Stimulated activated CD4-positive, alpha-beta T cell treated with anti-CD3 and anti-CD28 coated beads, Interleukin-2, amount 100 ng/mL, for 24 hours (primary cell): Measurements from ENCODE around the gene ARHGEF10L.

ENCODE experiments used
- DNase-seq, 2 donors: peaks; one replicate each; pipeline ENCODE4 v3.0.0-alpha.2; 2020

Gene ARHGEF10L

DNA sequence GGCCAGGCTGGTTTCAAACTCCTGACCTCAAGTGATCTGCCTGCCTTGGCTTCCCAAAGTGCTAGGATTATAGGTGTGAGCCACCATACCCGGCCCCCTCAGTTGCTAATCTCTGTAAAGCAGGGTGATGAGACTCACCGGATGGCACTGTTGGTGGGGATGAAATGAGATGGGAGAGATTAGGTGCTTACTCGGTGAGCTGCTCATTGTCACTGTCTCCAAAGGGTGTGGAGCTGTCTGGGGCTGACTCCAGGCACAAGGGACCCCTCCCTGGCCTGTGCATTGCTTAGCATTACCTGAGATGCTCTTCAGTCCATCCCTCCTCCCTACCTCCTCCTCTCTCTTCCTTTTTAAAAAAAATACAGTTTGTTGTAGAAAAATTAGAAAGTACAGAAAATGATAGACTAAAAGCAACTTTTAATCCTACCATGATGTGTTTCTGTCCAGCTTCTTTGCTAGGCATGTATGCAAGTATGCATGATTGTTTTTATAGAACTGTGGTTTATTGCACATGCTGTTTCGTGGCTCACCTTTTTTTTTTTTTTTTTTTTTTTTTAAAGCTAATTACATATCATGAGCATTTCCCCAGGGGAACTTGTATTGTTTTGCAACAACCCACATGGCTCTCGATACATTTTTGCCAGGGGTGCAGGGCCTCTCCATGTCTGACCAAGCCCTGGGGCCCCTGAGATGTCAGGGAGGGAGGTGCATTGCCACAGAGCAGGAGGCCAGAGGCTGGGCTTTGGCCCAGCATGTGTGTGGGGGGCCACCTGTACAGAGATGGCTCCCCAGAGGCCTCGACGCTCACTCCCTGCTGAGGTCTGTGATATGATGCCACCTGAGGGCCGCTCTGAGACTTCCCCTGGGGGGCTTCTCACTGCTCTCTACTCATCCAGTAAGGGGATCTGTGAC is 55.4 kb downstream of the ARHGEF10L start:
- no peak for DNase-seq

DNA sequence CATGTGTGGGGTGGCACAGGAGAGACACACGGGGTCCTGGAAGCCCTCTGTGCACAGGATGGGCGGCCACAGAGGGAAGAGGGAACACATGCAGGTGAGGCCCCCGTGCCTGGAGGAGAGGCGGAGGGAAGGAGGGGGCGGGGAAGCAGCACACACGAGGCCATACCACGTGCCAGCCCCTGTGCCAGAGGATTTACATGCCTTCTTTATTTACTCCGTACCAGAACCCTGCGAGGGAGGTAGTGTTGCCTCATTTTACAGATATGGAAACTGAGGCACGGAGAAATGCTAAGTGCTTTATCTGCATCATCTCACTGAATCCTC is 56.1 kb downstream of the ARHGEF10L start:
- DNase-seq = no peak

DNA sequence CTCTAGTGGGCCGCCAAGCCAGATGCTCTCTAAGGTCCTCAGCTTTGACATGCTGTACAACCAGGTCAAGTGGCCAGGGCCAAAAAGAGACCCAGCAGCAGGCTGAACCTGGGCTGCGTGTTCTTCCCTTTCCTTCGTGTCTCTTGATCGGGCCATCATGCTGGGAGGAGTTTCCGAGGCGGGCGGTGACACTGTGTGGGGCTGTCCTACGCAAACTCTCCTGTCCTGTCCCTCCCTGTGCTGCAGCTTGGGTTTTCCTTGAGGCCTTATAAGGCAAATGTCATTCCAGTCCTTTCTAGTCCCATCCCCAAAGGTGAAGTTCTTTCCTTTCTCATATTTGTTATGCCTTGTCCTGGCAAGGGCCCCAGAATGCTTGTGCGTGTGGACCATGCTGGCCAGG is 56.7 kb downstream of the ARHGEF10L start:
- no peak for DNase-seq

DNA sequence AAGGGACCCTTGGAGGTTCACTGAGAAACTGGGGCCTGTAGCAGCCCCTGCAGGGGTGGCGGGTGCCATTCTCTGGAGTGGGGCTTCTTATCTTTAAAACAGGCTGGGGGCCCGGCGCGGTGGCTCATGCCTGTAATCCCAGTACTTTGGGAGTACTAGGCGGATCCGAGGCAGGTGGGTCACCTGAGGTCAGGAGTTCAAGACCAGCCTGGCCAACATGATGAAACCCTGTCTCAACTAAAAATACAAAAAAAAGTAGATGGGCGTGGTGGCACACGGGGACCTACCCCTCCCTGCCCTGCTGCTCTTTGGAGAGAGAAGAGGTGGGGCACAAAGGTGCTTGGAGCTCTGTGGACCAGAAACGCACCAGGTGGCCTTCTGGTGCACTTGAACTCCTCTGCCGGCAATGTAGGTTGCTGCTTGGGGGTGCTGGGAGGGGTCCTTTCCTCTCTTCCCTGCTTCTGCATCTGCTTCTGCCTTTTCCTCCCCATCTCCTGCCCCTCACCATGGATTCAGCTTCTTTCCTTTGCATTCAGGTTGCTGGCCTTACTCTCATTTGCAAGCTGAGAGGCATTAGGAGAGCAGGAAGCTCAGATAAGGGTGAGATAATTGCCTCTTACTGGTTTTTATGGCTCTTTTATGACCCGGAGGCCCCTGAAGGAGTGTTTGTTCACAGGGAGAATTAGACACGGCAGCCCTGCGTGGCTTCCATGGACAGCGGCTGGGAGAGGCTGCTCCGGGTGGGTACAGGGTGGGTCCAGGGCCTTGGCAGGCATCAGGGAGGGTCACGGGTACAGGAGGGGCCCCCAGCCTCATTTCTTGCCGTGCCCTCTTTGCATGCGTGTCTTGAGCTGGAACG is 57.4 kb downstream of the ARHGEF10L start:
- no peak for DNase-seq

DNA sequence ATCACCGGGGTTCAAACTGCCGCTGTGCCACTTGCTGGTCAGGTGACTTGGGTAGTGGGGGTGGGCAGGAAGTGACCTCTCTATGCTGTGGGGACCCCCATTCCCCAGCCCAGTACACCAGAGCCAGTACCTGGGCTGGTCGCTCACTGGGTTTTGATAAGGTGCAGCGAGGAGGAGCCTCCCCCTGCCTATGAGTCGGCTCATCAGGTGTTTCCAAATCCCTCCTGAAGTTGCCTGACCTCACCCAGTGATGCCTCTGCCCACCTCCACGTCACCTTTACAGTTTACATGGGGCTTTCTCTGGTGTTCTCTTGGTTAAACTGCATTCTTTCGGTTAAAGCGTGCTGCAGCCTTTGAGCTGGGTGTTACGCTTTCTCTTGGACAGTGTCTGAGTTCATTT is 58.2 kb downstream of the ARHGEF10L start:
- no peak for DNase-seq

DNA sequence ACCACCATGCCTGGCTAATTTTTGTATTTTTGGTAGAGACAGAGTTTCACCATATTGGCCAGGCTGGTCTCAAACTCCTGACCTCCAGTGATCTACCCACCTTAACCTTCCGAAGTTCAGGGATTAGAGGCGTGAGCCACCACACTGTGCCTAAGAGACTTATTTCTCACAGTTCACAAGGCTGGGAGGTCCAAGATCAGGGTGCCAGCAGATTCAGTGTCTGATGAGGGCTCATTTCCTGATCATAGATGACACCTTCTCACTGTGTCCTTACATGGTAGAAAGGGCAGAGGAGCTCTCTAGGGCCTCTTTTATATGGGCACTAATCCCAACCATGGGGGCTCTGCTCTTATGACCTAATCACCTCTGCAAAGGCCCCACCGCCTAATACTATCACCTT is 58.8 kb downstream of the ARHGEF10L start:
- no peak for DNase-seq

DNA sequence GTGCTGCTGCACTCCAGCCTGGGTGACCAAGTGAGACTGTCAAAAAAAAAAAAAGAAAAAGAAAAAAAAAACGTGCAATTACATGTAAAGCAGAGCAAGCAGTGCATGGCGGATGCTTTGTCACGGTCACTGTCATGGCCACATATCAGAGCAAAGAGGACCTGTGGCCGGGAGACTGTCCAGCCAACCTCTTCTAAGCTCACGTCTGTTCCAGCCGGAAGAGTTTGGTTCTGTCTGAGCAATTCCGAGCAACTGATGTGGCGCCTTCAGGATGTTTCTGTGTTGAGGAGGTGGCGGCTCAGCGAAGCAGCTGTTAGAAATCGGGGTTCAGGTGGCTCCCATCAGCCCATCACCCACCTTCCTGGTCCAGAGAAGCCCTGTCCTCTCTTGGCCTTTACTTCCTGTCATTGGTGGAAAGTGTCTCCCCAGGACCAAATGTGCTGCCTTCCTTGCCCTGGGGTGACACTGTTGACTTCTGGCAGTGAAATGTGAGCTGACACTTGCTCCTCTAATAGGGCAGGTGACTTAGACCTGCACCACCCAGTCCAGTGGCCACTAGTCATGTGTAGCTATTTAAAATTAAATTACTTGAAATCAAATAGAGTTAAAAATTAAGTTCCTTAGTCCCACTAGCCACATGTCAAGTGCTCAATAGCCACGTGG is 59.9 kb downstream of the ARHGEF10L start:
- no peak for DNase-seq

DNA sequence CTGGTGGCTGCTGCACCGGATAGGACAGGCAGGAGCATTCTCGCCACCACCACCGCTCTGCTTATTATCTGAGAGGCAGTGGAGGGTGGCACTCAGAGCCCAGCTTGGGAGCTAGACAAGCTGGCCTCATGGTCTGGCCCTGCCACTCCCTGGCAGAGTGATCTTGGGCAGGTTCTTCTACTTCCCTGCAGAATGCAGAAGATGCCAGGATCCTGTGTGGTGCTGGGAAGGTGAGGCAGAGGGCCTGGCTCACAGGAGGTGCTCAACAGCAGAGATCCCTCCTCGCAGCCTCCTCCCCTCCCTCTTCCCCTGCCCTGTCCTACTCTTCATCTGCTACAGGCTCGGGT is 60.4 kb downstream of the ARHGEF10L start:
- DNase-seq = no peak

DNA sequence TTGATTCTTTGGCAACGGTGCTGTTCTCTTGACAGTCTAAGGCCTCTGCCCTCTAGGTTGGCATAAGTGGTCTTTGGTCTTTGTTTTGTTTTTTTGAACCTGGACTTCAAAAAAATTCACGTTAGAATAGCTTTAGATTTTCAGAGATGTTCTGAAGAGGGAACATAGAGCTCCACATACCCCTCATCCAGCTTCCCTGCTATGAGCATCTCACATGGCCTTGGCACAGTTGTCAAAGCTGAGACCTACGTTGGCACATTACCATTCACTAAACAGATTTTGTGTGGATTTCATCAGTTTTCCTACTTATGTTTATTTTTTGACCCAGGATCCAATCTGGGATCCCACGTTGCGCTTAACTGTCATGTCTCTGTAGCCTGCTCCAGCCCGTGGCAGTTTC is 60.8 kb downstream of the ARHGEF10L start:
- DNase-seq = no peak

DNA sequence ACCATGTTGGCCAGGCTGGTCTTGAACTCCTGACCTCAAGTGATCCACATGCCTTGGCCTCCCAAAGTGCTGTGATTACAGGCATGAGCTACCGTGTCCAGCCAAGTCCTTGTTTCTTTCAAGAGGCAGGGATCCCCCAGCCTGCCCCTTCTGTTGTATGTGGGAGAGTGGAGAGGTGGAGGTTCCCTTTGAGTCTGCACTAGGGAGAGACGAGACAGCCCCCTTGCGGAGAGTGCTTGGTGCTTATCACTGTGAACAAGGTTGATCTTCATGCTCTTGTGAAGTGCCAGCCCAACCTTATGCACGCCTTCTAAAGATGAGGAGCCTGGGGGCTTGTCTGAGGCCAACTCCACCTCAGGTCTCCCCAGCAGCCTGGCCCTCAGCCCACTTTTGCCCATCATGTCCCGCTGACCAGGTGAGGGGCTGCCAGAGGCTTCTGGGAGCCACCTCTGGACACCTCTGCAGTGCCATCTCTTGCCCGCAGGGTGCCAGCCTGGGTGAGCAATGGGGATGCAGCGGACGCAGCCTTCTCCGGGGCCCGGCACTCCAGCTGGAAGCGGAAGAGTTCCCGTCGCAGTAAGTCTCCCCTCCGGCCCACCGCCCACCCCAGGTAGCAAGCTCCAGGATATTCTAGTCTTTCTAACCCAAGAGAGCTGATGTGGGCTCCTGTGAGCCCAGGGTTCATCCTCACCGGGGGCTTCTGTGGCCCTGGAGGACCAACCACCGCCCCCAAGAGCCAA is 62.3 kb downstream of the ARHGEF10L start:
- DNase-seq = no peak

DNA sequence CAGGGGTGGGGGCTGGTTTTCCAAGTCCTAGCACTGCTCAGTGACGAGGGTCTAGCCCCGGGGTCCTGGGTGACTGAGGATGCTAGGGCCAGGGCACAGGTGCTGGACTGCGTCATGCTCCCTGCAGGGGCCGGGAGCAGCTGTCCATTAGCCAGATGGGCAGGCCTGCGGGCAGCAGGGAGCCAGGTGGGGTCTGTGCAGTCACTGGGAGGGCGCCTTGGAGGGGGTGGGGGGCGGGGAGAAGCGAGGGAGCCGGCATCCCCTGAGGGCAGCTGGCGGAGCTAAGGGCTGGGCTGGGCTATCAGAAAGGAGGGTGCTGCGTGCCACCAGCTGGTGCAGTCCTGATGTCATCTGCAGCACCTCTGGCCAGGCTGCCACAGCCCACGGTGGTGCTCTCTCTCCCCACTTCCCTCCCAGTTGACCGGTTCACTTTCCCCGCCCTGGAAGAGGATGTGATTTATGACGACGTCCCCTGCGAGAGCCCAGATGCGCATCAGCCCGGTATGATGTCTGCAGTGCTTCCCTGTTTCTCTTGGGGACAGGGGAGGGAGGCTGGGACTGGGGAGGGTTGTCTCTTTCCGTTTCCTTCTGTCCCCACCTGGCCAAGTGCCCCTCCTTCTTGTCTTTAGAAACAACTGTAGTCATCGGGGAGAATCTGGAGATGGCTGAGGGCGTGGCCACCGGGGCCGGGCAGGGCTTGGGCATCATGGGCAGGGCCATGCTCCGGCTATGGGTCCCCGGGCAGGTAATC is 63.8 kb downstream of the ARHGEF10L start:
- no peak for DNase-seq

DNA sequence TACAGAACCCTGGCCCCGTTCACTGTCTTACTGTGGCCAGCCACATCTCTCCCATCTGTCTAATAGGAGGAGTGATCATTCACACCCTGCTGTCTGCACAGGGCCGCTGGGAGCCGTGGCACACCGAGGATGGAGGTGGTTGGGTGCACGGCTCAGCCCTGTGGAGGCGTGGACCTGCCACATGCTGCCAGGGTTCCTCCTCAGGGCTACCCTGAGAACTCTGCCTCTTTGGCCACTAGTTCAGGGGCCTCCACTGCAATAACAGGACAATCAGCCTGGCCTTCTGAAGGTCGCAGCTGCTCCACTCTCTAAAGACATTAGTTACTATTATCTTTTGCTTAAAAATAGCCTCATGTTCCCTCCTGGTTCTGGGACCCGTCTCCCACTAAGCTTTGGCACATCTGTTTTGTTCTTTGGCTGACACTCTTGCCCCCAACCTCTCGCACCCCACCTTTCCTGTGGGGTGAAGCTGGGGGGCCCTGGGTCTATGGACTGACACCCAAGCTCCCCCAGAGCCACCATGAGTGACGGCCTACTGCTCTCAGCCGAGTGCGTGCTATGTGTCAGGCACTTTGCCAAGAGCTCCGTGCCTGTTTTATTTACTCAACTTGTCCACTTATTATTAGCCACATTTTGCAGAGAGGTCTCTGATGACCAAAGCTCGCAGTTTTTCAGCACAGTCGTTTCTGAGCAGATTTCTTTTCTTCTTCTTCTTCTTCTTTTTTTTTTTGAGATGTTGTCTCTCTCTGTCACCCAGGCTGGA is 66.3 kb downstream of the ARHGEF10L start:
- no peak for DNase-seq

DNA sequence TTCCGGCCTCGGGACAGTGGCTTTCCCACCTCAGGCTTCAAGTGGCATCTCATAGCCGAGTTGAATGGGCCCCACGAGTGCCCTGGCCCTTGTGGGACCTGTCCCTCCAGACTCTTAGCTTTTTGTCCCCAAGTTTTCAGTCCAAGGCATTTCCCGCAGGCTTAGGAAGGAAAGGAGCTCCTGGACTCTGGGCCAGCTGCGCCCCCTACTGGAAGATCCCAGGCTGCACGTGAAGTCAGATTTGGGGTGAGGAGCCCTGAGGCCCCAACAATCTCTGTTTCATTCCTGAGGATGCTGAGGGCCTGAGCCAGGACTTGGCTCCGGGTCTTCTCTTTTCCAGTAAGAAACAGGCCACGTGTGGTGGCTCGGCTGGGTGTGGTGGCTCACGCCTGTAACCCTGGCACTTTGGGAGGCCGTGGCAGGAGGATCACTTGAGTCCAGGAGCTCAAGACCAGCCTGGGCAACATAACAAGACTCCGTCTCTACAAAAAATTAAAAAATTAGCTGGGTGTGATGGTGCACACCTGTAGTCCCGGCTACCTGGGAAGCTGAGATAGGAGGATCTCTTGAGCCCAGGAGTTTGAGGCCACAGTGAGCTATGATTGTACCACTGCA is 67.4 kb downstream of the ARHGEF10L start:
- peak; percentile 45 to 70 for DNase-seq

DNA sequence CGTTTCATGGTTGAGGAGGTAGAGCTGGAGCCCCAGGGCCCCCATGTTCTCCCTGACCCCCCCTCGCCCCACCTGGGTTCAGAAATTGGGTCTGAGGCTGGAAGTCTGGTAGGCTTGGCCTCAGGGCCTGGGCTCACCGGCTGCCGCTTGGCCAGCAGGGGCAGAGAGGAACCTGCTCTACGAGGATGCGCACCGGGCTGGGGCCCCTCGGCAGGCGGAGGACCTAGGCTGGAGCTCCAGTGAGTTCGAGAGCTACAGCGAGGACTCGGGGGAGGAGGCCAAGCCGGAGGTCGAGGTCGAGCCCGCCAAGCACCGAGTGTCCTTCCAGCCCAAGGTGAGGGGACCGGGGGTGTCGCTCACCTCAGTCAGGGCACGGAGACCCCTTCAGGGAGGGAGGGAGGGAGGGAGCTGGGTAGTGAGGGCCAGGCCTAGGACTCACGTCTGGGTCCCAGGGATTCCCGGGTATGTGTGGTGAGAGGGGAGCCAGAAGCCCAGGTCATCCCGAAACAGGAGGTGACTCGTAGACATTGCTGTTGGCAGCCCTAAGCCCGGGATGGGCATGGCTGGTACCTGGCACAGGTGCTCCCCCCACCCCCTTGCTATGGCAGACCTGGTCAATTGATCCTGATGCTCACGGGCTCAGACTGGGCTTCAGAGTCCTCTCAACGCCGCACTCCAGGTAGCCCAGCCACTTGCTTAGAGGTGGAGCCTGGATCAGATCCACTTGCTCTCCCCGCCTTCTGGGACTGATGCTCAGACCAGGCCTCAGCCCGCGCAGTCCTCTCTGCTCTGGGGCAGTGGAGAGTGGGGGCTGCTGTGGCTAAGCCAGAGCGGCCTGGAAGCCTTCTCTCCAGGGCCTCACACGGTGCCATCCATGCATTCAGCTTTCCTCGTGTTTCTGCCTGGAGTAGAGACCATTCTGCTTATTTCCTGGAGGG is 68.4 kb downstream of the ARHGEF10L start:
- DNase-seq = no peak

DNA sequence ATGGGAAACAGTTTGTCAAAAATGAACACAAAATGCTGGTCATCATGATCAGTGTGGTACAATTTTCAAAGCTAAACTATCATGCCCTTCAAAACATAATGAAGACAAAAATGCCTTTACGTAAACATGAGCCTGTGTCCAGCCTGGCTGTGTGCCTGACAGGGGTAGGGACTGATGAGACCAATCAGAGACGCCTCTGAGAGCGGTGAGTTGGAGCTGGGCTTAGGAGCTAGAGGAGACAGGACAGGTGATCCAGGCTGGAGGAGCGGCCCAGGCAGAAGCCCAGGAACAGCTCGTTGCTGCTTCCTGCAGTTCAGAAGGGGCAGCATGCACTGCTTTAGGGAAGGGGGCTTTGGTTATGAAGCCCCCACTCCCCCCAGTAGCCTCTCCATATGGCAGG is 70.0 kb downstream of the ARHGEF10L start:
- no peak for DNase-seq

DNA sequence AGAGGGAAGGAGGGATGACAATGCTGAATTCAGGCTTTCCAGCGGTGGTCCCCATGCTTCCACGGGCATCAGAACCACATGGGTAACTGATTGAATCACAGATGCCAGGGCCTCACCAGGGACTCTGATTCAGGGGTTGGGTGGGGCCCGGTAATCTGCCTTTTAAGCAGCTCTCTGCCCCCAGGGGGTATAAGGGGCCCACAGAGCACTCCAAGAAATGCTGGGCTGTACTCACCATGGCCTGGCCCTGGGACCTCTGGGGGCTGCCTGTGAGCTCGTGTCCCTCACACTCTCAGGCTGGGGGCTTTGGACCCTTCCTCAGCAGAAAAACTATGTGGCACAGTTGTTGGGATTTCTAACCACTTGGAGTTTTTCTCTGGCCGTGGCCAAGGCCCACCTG is 70.6 kb downstream of the ARHGEF10L start:
- DNase-seq = no peak

DNA sequence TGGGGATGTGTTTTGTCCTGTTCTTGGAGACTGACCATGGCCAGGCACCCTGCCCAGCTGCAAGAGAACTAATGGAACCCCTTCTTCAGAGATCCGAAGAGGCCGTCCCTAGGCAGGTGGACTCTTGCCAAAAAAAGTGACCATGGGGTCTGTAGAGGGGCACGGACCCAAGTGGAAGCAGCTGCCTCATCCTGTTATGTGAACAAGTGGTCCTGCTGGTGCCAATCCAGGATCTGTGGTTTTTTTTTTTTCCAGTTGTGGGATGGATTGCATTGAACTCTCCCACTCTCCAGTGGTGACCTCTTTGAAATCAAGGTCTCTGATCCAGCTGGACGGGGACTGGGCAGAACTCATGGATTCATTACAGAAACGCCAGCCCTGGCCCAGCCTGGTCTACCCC is 71.2 kb downstream of the ARHGEF10L start:
- DNase-seq = no peak

DNA sequence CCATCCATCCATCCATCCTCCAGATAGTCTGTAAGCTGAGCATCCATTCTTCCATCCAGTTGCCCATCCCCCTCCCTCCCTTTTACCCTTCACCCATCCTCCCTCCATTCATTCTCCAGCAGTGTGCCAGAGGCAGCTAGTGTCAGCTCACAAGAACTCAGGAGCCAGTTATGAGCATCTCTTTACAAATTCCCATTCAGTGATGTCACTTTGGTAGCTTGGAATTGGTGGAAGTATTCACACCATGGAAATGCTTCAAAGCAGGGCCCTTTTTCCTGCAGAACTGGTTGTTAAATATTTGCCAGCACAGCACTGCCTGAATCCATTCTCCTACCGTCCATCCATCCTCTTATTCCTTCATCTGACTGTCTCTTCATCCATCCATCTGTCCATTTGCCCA is 72.5 kb downstream of the ARHGEF10L start:
- no peak for DNase-seq

DNA sequence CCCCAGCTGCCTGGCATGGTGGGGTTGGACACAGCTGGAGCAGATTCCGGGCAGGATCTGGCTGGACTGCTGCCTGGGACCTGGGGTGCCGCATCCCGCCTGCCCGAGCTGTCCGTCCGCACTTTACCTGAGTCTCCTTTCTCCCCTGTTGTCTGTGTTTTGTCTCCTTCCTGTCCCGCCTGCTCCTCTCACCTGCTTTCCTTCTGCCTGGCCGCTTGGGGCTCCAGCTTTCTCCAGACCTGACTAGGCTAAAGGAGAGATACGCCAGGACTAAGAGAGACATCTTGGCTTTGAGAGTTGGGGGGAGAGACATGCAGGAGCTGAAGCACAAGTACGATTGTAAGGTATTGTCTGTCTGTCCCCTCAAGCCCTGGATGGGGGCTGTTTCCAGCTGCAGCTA is 73.3 kb downstream of the ARHGEF10L start:
- no peak for DNase-seq

DNA sequence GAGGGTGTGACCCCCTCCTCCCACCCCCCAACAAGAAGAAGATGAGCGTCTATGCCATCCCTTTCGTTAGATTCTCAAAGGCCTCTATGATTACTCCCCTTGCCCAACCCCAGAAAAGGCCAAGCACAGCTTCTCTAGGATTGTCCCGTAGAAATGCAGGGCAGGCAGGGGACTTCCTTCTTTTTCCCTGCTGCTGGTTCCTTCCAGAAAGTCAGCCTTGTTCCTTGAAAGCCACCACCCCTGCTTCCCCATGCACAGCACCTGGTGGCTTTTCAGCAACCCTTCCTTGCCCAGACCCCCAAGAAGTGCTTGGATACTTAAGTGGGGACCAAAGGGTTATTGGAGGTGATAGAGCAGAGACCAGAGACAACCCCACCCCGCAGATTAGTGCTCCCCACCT is 75.1 kb downstream of the ARHGEF10L start:
- no peak for DNase-seq
